GM12878 (cell line): Measurements from ENCODE around the gene XNDC1N.

Source experiments
- BHLHE40 ChIP-seq, 2 experiments: fragments of 450-650 bp in 1 of 2; IDR thresholded peaks; 2 replicates each; pipeline ENCODE4 v1.6.1; 2011 to 2017; ENCODE audit warnings: low read depth in 2 of 2, borderline replicate concordance in 1 of 2, improper control_type of control experiment in 1 of 2, low read length in 1 of 2, mild to moderate bottlenecking in 1 of 2
- CHD2 ChIP-seq: IDR thresholded peaks from 2 replicates; pipeline ENCODE4 v1.6.1; 2011; ENCODE audit warnings: low read depth, low read length, improper control_type of control experiment, borderline replicate concordance
- CTCF ChIP-seq, 3 experiments: IDR thresholded peaks in 2 of 3; conservative IDR thresholded peaks in 1 of 3; 2 replicates each; pipeline ENCODE4 v1.5.1; 2011; ENCODE audit warnings: low read depth in 3 of 3, low read length in 3 of 3, mild to moderate bottlenecking in 3 of 3, control low read depth in 2 of 3, moderate library complexity in 2 of 3, inconsistent platforms in 1 of 3, mixed read lengths in 1 of 3; ENCODE audit not compliant: control insufficient read depth in 2 of 3, insufficient read depth in 1 of 3; ENCODE audit errors: extremely low read depth in 1 of 3
- MTA2 ChIP-seq: fragments of 450-650 bp; IDR thresholded peaks from 2 replicates; pipeline ENCODE4 v1.6.1; 2016; ENCODE audit warnings: low read depth, mild to moderate bottlenecking, moderate library complexity
- POLR2AphosphoS2 ChIP-seq: IDR thresholded peaks from 2 replicates; pipeline ENCODE4 v1.6.1; 2011; ENCODE audit warnings: low read depth, mild to moderate bottlenecking, low read length, improper control_type of control experiment, moderate library complexity
- POLR2AphosphoS5 ChIP-seq: IDR thresholded peaks from 2 replicates; pipeline ENCODE4 v1.6.1; 2011; ENCODE audit warnings: mild to moderate bottlenecking, low read length, inconsistent platforms
- RAD21 ChIP-seq: IDR thresholded peaks from 2 replicates; pipeline ENCODE4 v1.6.1; 2011; ENCODE audit warnings: mild to moderate bottlenecking, low read depth, low read length, moderate library complexity; ENCODE audit not compliant: insufficient read depth
- SIN3A ChIP-seq: IDR thresholded peaks from 2 replicates; pipeline ENCODE4 v1.6.1; 2012; ENCODE audit warnings: low read depth, low read length, improper control_type of control experiment
- SKIL ChIP-seq: fragments of 450-650 bp; IDR thresholded peaks from 2 replicates; pipeline ENCODE4 v1.6.1; 2017; ENCODE audit warnings: mild to moderate bottlenecking, low read depth, inconsistent platforms; ENCODE audit not compliant: poor library complexity, severe bottlenecking
- SUZ12 ChIP-seq: fragments of 200-600 bp; sonication (generic); IDR thresholded peaks from one replicate; pipeline ENCODE4 v1.6.1; 2018; ENCODE audit warnings: antibody characterized with exemption, mild to moderate bottlenecking; ENCODE audit not compliant: unreplicated experiment
- TAF1 ChIP-seq: IDR thresholded peaks from 2 replicates; pipeline ENCODE4 v1.6.1; 2011; ENCODE audit warnings: mild to moderate bottlenecking, low read depth, low read length, borderline replicate concordance
- USF1 ChIP-seq: IDR thresholded peaks from 2 replicates; pipeline ENCODE4 v1.6.1; 2011; ENCODE audit warnings: borderline replicate concordance, low read depth, mild to moderate bottlenecking, moderate library complexity, mixed read lengths, low read length; ENCODE audit not compliant: insufficient read depth; ENCODE audit errors: extremely low read length

- no peak for TF ChIP-seq CHD2
- TF ChIP-seq CTCF (IDR thresholded peaks at IDR 0.05 in 2 of 3, conservative IDR thresholded peaks at IDR 0.05 in 1 of 3; ENCODE audit: control insufficient read depth in 2 of 3, extremely low read depth in 1 of 3, insufficient read depth in 1 of 3, low read depth in 3 of 3, low read length in 3 of 3), result no peak
- no peak for TF ChIP-seq USF1
- TF ChIP-seq RAD21, result no peak
- no peak for TF ChIP-seq BHLHE40 (IDR thresholded peaks at IDR 0.05; ENCODE audit: borderline replicate concordance in 1 of 2, low read depth in 2 of 2, low read length in 1 of 2)
- no peak for TF ChIP-seq POLR2AphosphoS5
- no peak for TF ChIP-seq POLR2AphosphoS2
- TF ChIP-seq SUZ12, result no peak
- no peak for TF ChIP-seq SIN3A
- TF ChIP-seq TAF1, result no peak
- TF ChIP-seq SKIL, result no peak
- no peak for TF ChIP-seq MTA2
These were observed 2.8 kb upstream of the XNDC1N start for GRCh38 chr11:71931245-71931602.
